Measurements from ENCODE around the gene UNC13A.
A peak's percentile ranks its signal among the peaks of the same experiment; 100 is the strongest.

UNC13A gene

GRCh38 chr19:17687857-17688784, at the start of gene UNC13A:
UNC13A (minus strand) TSS chr19:17688354; CDS start chr19:17688199, 155 bp downstream.
- DNase-seq, result peak; percentile 79

- no peak for DNase-seq
Observed at GRCh38 chr19:17737690-17738153, 49.6 kb upstream of the UNC13A start.

- no peak for DNase-seq
Observed at GRCh38 chr19:17735410-17735809, 47.3 kb upstream of the UNC13A start.

GRCh38 chr19:17734146-17734545, 46.0 kb upstream of the UNC13A start:
- no peak for DNase-seq

- no peak for DNase-seq
Observed at GRCh38 chr19:17733127-17733526, 45.0 kb upstream of the UNC13A start.

GRCh38 chr19:17727843-17728242, 39.7 kb upstream of the UNC13A start:
- DNase-seq, result no peak

GRCh38 chr19:17726964-17727773, 39.0 kb upstream of the UNC13A start:
- DNase-seq, result no peak

- DNase-seq, result no peak
Observed at GRCh38 chr19:17726136-17726741, 38.1 kb upstream of the UNC13A start.

GRCh38 chr19:17725422-17726078, 37.4 kb upstream of the UNC13A start:
- DNase-seq, result no peak

- DNase-seq, result no peak
Observed at GRCh38 chr19:17724655-17725054, 36.5 kb upstream of the UNC13A start.

- DNase-seq, result no peak
Observed at GRCh38 chr19:17722655-17723240, 34.6 kb upstream of the UNC13A start.

- DNase-seq, result no peak
Observed at GRCh38 chr19:17721821-17722220, 33.7 kb upstream of the UNC13A start.

GRCh38 chr19:17721111-17721628, 33.0 kb upstream of the UNC13A start:
- no peak for DNase-seq

GRCh38 chr19:17720440-17720839, 32.3 kb upstream of the UNC13A start:
- DNase-seq, result no peak

- DNase-seq, result peak; percentile 65
Observed at GRCh38 chr19:17719730-17720400, 31.7 kb upstream of the UNC13A start.

- DNase-seq, result peak; percentile 86
Observed at GRCh38 chr19:17718947-17719711, 31.0 kb upstream of the UNC13A start, which contains the start of gene MAP1S. MAP1S (plus strand) TSS chr19:17719480; CDS start chr19:17719503, 23 bp downstream.

GRCh38 chr19:17718550-17718946, 30.4 kb upstream of the UNC13A start:
- DNase-seq, result no peak

GRCh38 chr19:17716309-17716929, 28.3 kb upstream of the UNC13A start:
- DNase-seq, result no peak

GRCh38 chr19:17711851-17712250, 23.7 kb upstream of the UNC13A start:
- DNase-seq, result no peak

- no peak for DNase-seq
Observed at GRCh38 chr19:17706750-17707181, 18.6 kb upstream of the UNC13A start.
